ENCODE measurements around the gene CHMP1A. TPM values are rescaled to one million over a fixed set of nuclear protein-coding genes. Genes with fewer than 3 reads are reported as not detected.

CHMP1A gene
- total RNA-seq, 5 donors from 2014 or later (not counting 1 experiment from before 2014, with no cell fraction given) = 73.1 to 97.4 (median 90.4) TPM

GRCh38 chr16:89688395-89688794, 30.9 kb upstream of the CHMP1A start:
- H3K9me3 Mint-ChIP-seq = no peaks in the 10 kb centered on the region
- peaks cover 15 to 19% (median 17%) of the 10 kb centered on the region in 3 donors for H3K4me1 Mint-ChIP-seq
- H3K9me3 ChIP-seq = no peaks in the 10 kb centered on the region
- H3K27ac ChIP-seq (ENCODE audit: low read length) = no peak overlapping the region
- H3K4me3 Mint-ChIP-seq = peak overlapping the region; percentile 86 to 94 (median 91)
- H3K27me3 Mint-ChIP-seq = no peaks in the 10 kb centered on the region
- H3K27me3 ChIP-seq (replicated peaks in 1 of 2; ENCODE audit: control insufficient read depth in 2 of 2, extremely low read depth in 1 of 2, insufficient read depth in 2 of 2, low read length in 1 of 2) = no peaks in the 10 kb centered on the region
- DNase-seq (no peak), ATAC-seq (replicated peaks in 1 of 4) (no peak)
- H3K27ac Mint-ChIP-seq = no peak overlapping the region
- H3K4me3 ChIP-seq (ENCODE audit: control insufficient read depth in 1 of 2, extremely low read depth in 1 of 2, low read length in 1 of 2) = no peak overlapping the region
- ChIA-PET CTCF (interaction anchor here in 1 of 2 donors (0.6 kb wide), 1 partner anchor 95 kb away, joined by 3 read pairs; no protein-coding TSS in a partner anchor), POLR2A (no interaction called here)
- H3K36me3 ChIP-seq (ENCODE audit: control insufficient read depth in 2 of 2, extremely low read depth in 1 of 2, insufficient read depth in 1 of 2, low read length in 1 of 2) = peaks cover 13 to 24% of the 10 kb centered on the region in 2 donors
- peaks cover 8% of the 10 kb centered on the region for H3K36me3 Mint-ChIP-seq
- peaks cover 7 to 20% of the 10 kb centered on the region in 2 experiments for H3K4me1 ChIP-seq (ENCODE audit: control insufficient read depth in 1 of 2, extremely low read depth in 1 of 2, insufficient read depth in 2 of 2, low read length in 2 of 2)
- 100% methylated on average over 1 of the region's 5 CpGs for WGBS (ENCODE audit: insufficient coverage)

GRCh38 chr16:89687092-89687940, 29.8 kb upstream of the CHMP1A start:
- POLR2A ChIA-PET = interaction anchor here (0.6 to 0.7 kb wide), 3 partner anchors 29 to 186 kb away, joined by 3 read pairs; partner anchors contain the start of gene TCF25 (in 1 of the 2)
- Histone ChIP-seq H3K4me3 (ENCODE audit: control insufficient read depth in 1 of 2, extremely low read depth in 1 of 2, low read length in 1 of 2) (peak overlapping the region; percentile 67 to 90), H3K36me3 (ENCODE audit: control insufficient read depth in 2 of 2, extremely low read depth in 1 of 2, insufficient read depth in 1 of 2, low read length in 1 of 2) (peaks cover 9 to 17% of the 10 kb centered on the region in 2 donors), H3K9me3 (no peaks in the 10 kb centered on the region), H3K27ac (ENCODE audit: low read length) (peak overlapping the region; percentile 63), H3K4me1 (ENCODE audit: control insufficient read depth in 1 of 2, extremely low read depth in 1 of 2, insufficient read depth in 2 of 2, low read length in 2 of 2) (peaks cover 7 to 20% of the 10 kb centered on the region in 2 experiments), H3K27me3 (replicated peaks in 1 of 2; ENCODE audit: control insufficient read depth in 2 of 2, extremely low read depth in 1 of 2, insufficient read depth in 2 of 2, low read length in 1 of 2) (no peaks in the 10 kb centered on the region)
- WGBS (ENCODE audit: insufficient coverage) = 24% methylated on average over 36 of the region's 42 CpGs
- Mint-ChIP-seq H3K9me3 (no peaks in the 10 kb centered on the region), H3K27ac (peak overlapping the region; percentile 80 to 83), H3K4me3 (peak overlapping the region; percentile 86 to 94 (median 91)), H3K4me1 (peaks cover 15 to 19% (median 17%) of the 10 kb centered on the region in 3 donors), H3K36me3 (peaks cover 5% of the 10 kb centered on the region), H3K27me3 (no peaks in the 10 kb centered on the region)
- peak in 2 of 35 experiments; percentile 16 to 26 for DNase-seq
- ATAC-seq (replicated peaks in 1 of 4) = no peak
- CTCF ChIA-PET = interaction anchor here in 1 of 2 donors (1.5 kb wide), 1 partner anchor 13 kb away, joined by 18 read pairs; no protein-coding TSS in a partner anchor

GRCh38 chr16:89686520-89687091, 29.1 kb upstream of the CHMP1A start, which contains the start of gene CDK10:
CDK10 (plus strand) TSS chr16:89686689; CDS start chr16:89686711, 22 bp downstream.
- no peaks in the 10 kb centered on the region for H3K27me3 Mint-ChIP-seq
- H3K4me3 Mint-ChIP-seq = peak within 1 kb of the TSS; percentile 86 to 94 (median 91)
- Histone ChIP-seq H3K4me3 (ENCODE audit: control insufficient read depth in 1 of 2, extremely low read depth in 1 of 2, low read length in 1 of 2) (peak within 1 kb of the TSS; percentile 67 to 90), H3K27ac (ENCODE audit: low read length) (peak within 1 kb of the TSS; percentile 63), H3K27me3 (replicated peaks in 1 of 2; ENCODE audit: control insufficient read depth in 2 of 2, extremely low read depth in 1 of 2, insufficient read depth in 2 of 2, low read length in 1 of 2) (no peaks in the 10 kb centered on the region), H3K4me1 (ENCODE audit: control insufficient read depth in 1 of 2, extremely low read depth in 1 of 2, insufficient read depth in 2 of 2, low read length in 2 of 2) (peaks cover 7 to 20% of the 10 kb centered on the region in 2 experiments), H3K9me3 (no peaks in the 10 kb centered on the region), H3K36me3 (ENCODE audit: control insufficient read depth in 2 of 2, extremely low read depth in 1 of 2, insufficient read depth in 1 of 2, low read length in 1 of 2) (peaks cover 4 to 10% of the 10 kb centered on the region in 2 donors)
- peaks cover 5% of the 10 kb centered on the region for H3K36me3 Mint-ChIP-seq
- ATAC-seq (replicated peaks in 1 of 4) (peak; percentile 91 to 95 (median 94)), DNase-seq (peak; percentile 63 to 91 (median 79))
- H3K27ac Mint-ChIP-seq = peak within 1 kb of the TSS; percentile 91
- under 1% methylated on average over 61 of the region's 67 CpGs for WGBS (ENCODE audit: insufficient coverage)
- no peaks in the 10 kb centered on the region for H3K9me3 Mint-ChIP-seq
- ChIA-PET POLR2A (interaction anchor here (0.6 to 0.7 kb wide), 3 partner anchors 28 to 187 kb away, joined by 3 read pairs; partner anchors contain the start of gene TCF25 (in 1 of the 2)), CTCF (interaction anchor here in 1 of 2 donors (1.5 kb wide), 1 partner anchor 14 kb away, joined by 18 read pairs; no protein-coding TSS in a partner anchor)
- H3K4me1 Mint-ChIP-seq = peaks cover 15 to 19% (median 17%) of the 10 kb centered on the region in 3 donors

GRCh38 chr16:89685916-89686315, 28.4 kb upstream of the CHMP1A start:
- Mint-ChIP-seq H3K27ac (peak overlapping the region in 1 of 2 donors; percentile 23), H3K4me3 (peak overlapping the region; percentile 51 to 91 (median 86))
- no peak for ATAC-seq (replicated peaks in 1 of 4)

GRCh38 chr16:89678258-89678657, 20.8 kb upstream of the CHMP1A start:
- Histone ChIP-seq H3K27me3 (replicated peaks in 1 of 2; ENCODE audit: control insufficient read depth in 2 of 2, extremely low read depth in 1 of 2, insufficient read depth in 2 of 2, low read length in 1 of 2) (no peaks in the 10 kb centered on the region), H3K4me1 (ENCODE audit: control insufficient read depth in 1 of 2, extremely low read depth in 1 of 2, insufficient read depth in 2 of 2, low read length in 2 of 2) (no peaks in the 10 kb centered on the region), H3K9me3 (no peaks in the 10 kb centered on the region), H3K4me3 (ENCODE audit: control insufficient read depth in 1 of 2, extremely low read depth in 1 of 2, low read length in 1 of 2) (no peak overlapping the region), H3K27ac (ENCODE audit: low read length) (no peak overlapping the region), H3K36me3 (ENCODE audit: control insufficient read depth in 2 of 2, extremely low read depth in 1 of 2, insufficient read depth in 1 of 2, low read length in 1 of 2) (no peaks in the 10 kb centered on the region)
- Mint-ChIP-seq H3K27ac (no peak overlapping the region), H3K27me3 (no peaks in the 10 kb centered on the region), H3K4me1 (no peaks in the 10 kb centered on the region), H3K4me3 (no peak overlapping the region), H3K9me3 (no peaks in the 10 kb centered on the region), H3K36me3 (no peaks in the 10 kb centered on the region)
- CTCF ChIA-PET = interaction anchor here in 1 of 2 donors (0.6 kb wide), 1 partner anchor 11 kb away, joined by 4 read pairs; no protein-coding TSS in a partner anchor
- POLR2A ChIA-PET = interaction anchor here (0.5 to 0.7 kb wide), 3 partner anchors 10 to 368 kb away, joined by 3 to 4 read pairs (median 3); no protein-coding TSS in a partner anchor
- 86% methylated on average over 1 of the region's 2 CpGs for WGBS (ENCODE audit: insufficient coverage)
- ATAC-seq (replicated peaks in 1 of 4) = no peak
- no peak for DNase-seq

More at GRCh38 chr16:89685916-89686315, 28.4 kb upstream of the CHMP1A start:
- no peak overlapping the region for H3K27ac ChIP-seq (ENCODE audit: low read length)
- no peaks in the 10 kb centered on the region for H3K9me3 ChIP-seq
- Mint-ChIP-seq H3K27me3 (no peaks in the 10 kb centered on the region), H3K4me1 (peaks cover 15 to 19% (median 17%) of the 10 kb centered on the region in 3 donors), H3K36me3 (peaks cover 5% of the 10 kb centered on the region), H3K9me3 (no peaks in the 10 kb centered on the region)
- H3K36me3 ChIP-seq (ENCODE audit: control insufficient read depth in 2 of 2, extremely low read depth in 1 of 2, insufficient read depth in 1 of 2, low read length in 1 of 2) = peaks cover 0 to 6% of the 10 kb centered on the region in 2 donors
- no peak overlapping the region for H3K4me3 ChIP-seq (ENCODE audit: control insufficient read depth in 1 of 2, extremely low read depth in 1 of 2, low read length in 1 of 2)
- DNase-seq = no peak
- ChIA-PET CTCF (interaction anchor here in 1 of 2 donors (1.5 kb wide), 1 partner anchor 15 kb away, joined by 18 read pairs; no protein-coding TSS in a partner anchor), POLR2A (no interaction called here)
- WGBS (ENCODE audit: insufficient coverage) = no CpG with 5 or more reads among the region's 1 CpG
- peaks cover 7 to 20% of the 10 kb centered on the region in 2 experiments for H3K4me1 ChIP-seq (ENCODE audit: control insufficient read depth in 1 of 2, extremely low read depth in 1 of 2, insufficient read depth in 2 of 2, low read length in 2 of 2)
- no peaks in the 10 kb centered on the region for H3K27me3 ChIP-seq (replicated peaks in 1 of 2; ENCODE audit: control insufficient read depth in 2 of 2, extremely low read depth in 1 of 2, insufficient read depth in 2 of 2, low read length in 1 of 2)
